Activated T-cell treated with anti-CD3 and anti-CD28 coated beads, Interleukin-2, amount 50 U/mL, for 72 hours (primary cell): ENCODE measurements around the gene PHACTR3. TPM values are rescaled to one million over a fixed set of nuclear protein-coding genes. Genes with fewer than 3 reads are reported as not detected.
"Not testable (repeated sequence)": the region's sequence is repeated elsewhere in the genome, so short reads cannot be mapped to it uniquely, and the experiment has no call there.

ENCODE experiments used
- ATAC-seq, 2 donors: fragments of 150-1000 bp; cut with Tn5 transposase; replicated peaks in 1 of 2; 2 replicates each; pipeline ENCODE4 v1.10.0; 2021; ENCODE audit warnings: moderate library complexity in 2 of 2, mild to moderate bottlenecking in 1 of 2
- DNase-seq, 2 donors: peaks; one replicate each; pipeline ENCODE4 v3.0.0; 2021 to 2022; ENCODE audit warnings: mixed read lengths in 1 of 2
- H3K27ac Mint-ChIP-seq: one replicate; pipeline ENCODE4 v1.8.0; 2022; ENCODE audit warnings: mild to moderate bottlenecking, moderate library complexity, mixed read lengths
- H3K27me3 Mint-ChIP-seq: one replicate; pipeline ENCODE4 v1.8.0; 2022; ENCODE audit warnings: low read depth, mixed read lengths
- H3K36me3 Mint-ChIP-seq, 2 donors: one replicate each; pipeline ENCODE4 v1.8.0; 2022; ENCODE audit warnings: mixed read lengths in 2 of 2, mild to moderate bottlenecking in 1 of 2; ENCODE audit not compliant: insufficient read depth in 2 of 2
- H3K4me1 Mint-ChIP-seq: one replicate; pipeline ENCODE4 v1.8.0; 2022; ENCODE audit warnings: low read depth, mixed read lengths
- H3K4me3 Mint-ChIP-seq, 2 donors: one replicate each; pipeline ENCODE4 v1.8.0; 2022; ENCODE audit warnings: mild to moderate bottlenecking in 2 of 2, mixed read lengths in 2 of 2, moderate library complexity in 2 of 2
- H3K9me3 Mint-ChIP-seq, 2 donors: one replicate each; pipeline ENCODE4 v1.8.0; 2022; ENCODE audit warnings: mixed read lengths in 2 of 2
- total RNA-seq, 2 donors: library from RNA; stranded (reverse); gene quantifications; one replicate each; pipeline ENCODE4 v1.2.3, GENCODE V29; 2022

PHACTR3 gene
- total RNA-seq, 2 donors from 2014 or later: not detected

- Mint-ChIP-seq H3K36me3 (no peaks in the 10 kb centered on the region), H3K4me1 (no peaks in the 10 kb centered on the region), H3K27me3 (peaks cover 36% of the 10 kb centered on the region), H3K27ac (no peak overlapping the region), H3K4me3 (no peak overlapping the region), H3K9me3 (no peaks in the 10 kb centered on the region)
- DNase-seq (no peak), ATAC-seq (no peak)
These were observed 233.5 kb downstream of the PHACTR3 start for GRCh38 chr20:59837623-59838394.

GRCh38 chr20:59839400-59839799 lies 235.1 kb downstream of the PHACTR3 start:
- Mint-ChIP-seq H3K4me3 (no peak overlapping the region), H3K4me1 (no peaks in the 10 kb centered on the region), H3K27ac (no peak overlapping the region), H3K9me3 (no peaks in the 10 kb centered on the region), H3K36me3 (no peaks in the 10 kb centered on the region), H3K27me3 (peaks cover 32% of the 10 kb centered on the region)
- no peak for DNase-seq
- ATAC-seq: no peak

DNA sequence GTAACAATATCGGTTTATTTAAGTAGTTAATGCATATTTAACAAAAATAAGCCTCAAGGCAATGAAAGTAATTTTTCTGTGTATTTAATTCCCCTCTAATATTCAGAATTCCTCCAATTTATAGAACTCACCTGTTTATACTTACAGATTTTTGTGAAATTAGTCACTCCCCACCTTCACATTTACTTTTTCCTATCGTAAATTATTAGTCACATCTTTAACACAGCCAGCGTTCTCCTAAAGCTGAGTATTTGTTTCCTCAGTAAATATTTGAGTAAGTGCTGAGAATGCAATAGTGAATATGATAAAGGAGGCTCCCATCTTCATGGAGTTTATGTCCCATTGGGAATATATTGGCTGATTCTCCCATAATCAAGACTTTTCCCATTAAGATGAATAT lies 241.1 kb downstream of the PHACTR3 start:
- Mint-ChIP-seq H3K27ac (no peak overlapping the region), H3K36me3 (no peaks in the 10 kb centered on the region), H3K4me1 (no peaks in the 10 kb centered on the region), H3K27me3 (no peaks in the 10 kb centered on the region), H3K9me3 (no peaks in the 10 kb centered on the region), H3K4me3 (no peak overlapping the region)
- ATAC-seq: no peak
- DNase-seq: no peak

DNA sequence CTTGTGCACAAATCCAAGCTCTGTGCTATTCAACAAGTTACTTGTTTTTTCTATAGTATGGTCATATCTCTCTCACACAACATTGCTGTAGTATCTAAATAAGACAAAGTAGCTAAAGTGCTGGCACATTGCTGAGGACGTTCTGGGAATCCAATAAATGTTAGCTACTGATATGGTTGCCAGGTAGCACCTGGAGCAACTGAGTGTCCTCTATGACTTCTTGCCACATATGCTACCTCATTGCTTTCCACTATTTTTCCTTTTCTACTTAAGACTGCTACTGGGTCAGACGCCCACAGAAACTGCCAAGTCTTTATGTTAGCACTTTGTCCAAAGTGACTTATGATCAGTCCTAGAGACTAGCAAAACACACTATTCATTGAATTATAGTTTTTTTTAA lies 243.8 kb downstream of the PHACTR3 start:
- ATAC-seq: no peak
- H3K36me3 Mint-ChIP-seq: no peaks in the 10 kb centered on the region
- H3K4me3 Mint-ChIP-seq: no peak overlapping the region
- DNase-seq: no peak
- H3K27me3 Mint-ChIP-seq: no peaks in the 10 kb centered on the region
- H3K9me3 Mint-ChIP-seq: no peaks in the 10 kb centered on the region
- no peaks in the 10 kb centered on the region for H3K4me1 Mint-ChIP-seq
- H3K27ac Mint-ChIP-seq: no peak overlapping the region

DNA sequence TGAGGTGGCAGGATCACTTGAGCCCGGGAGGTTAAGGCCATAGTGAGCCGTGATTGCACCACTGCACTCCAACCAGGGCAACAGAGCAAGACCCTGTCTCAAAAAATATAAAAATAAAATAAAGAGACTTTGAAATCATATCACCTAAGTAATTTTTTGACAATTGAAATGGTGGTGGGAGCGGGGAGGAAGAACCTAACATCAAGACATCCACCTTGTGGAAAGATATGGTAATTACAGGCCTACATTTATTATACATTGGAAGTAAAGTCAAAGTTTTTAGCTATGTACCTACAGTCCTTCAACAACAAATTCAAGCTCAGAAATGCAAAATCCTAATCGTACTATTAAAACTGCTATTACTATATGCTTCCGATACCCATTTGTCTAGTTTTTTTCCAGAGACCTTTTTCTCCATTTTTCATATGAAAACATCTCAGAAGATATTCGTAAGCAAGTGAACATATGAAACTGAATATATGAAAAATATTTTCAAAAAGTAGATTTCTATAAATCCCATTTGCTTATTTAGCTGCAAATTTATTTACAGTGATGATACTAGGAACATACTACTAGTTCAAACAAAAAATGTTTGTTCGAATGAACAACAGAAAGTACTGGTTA lies 245.8 kb downstream of the PHACTR3 start:
- DNase-seq (no peak), ATAC-seq (no peak)
- Mint-ChIP-seq H3K36me3 (no peaks in the 10 kb centered on the region), H3K9me3 (no peaks in the 10 kb centered on the region), H3K27me3 (no peaks in the 10 kb centered on the region), H3K4me1 (no peaks in the 10 kb centered on the region), H3K4me3 (no peak overlapping the region), H3K27ac (no peak overlapping the region)

DNA sequence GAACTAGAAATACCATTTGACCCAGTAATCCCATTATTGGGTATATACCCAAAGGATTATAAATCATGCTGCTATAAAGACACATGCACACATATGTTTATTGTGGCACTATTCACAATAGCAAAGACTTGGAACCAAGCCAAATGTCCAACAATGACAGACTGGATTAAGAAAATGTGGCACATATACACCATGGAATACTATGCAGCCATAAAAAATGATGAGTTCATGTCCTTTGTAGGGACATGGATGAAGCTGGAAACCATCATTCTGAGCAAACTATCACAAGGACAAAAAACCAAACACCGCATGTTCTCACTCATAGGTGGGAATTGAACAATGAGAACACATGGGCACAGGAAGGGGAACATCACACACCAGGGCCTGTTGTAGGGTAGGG lies 252.2 kb downstream of the PHACTR3 start:
- not testable (repeated sequence) for ATAC-seq

DNA sequence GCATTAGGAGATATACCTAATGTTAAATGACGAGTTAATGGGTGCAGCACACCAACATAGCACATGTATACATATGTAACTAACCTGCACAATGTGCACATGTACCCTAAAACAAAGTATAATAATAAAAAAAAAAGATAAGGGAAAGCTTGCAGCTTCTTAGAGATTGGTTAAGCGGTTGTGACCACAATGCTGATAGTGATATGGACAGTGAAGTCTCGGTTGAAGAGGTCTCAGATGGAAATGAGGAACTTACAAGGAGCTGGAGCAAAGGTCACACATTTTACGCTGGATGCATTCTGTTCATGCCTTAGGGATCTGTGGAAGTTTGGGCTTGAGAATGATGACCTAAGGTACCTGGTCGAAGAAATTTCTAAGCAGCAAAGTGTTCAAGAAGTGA lies 252.6 kb downstream of the PHACTR3 start:
- H3K4me1 Mint-ChIP-seq, H3K36me3 Mint-ChIP-seq, H3K4me3 Mint-ChIP-seq, H3K27me3 Mint-ChIP-seq, DNase-seq, H3K9me3 Mint-ChIP-seq, ATAC-seq, H3K27ac Mint-ChIP-seq: not testable (repeated sequence)

More for the DNA sequence above, 252.2 kb downstream of the PHACTR3 start:
- H3K27me3 Mint-ChIP-seq, H3K27ac Mint-ChIP-seq, H3K4me3 Mint-ChIP-seq, DNase-seq, H3K9me3 Mint-ChIP-seq, H3K4me1 Mint-ChIP-seq, H3K36me3 Mint-ChIP-seq: not testable (repeated sequence)

DNA sequence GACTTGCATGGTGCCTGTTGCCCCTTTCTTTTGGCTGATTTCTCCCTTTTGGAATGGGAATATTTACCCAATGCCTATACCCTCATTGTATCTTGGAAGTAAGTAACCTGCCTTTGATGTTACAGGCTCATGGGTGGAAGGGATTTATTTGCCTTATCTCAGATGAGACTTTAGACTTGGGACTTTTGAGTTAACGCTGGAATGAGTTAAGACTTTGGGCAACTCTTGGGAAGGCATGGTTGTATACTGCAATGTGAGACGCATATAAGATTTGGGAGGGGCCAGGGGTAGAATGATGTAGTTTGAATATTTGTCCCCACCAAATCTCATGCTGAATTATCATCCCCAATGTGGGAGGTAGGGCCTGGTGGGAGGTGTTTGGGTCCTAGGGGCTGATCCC lies 253.6 kb downstream of the PHACTR3 start:
- H3K9me3 Mint-ChIP-seq: peaks cover 0 to 1% of the 10 kb centered on the region in 2 donors
- H3K4me1 Mint-ChIP-seq: no peaks in the 10 kb centered on the region
- DNase-seq (no peak), ATAC-seq (no peak)
- no peak overlapping the region for H3K27ac Mint-ChIP-seq
- no peaks in the 10 kb centered on the region for H3K36me3 Mint-ChIP-seq
- no peaks in the 10 kb centered on the region for H3K27me3 Mint-ChIP-seq
- no peak overlapping the region for H3K4me3 Mint-ChIP-seq

DNA sequence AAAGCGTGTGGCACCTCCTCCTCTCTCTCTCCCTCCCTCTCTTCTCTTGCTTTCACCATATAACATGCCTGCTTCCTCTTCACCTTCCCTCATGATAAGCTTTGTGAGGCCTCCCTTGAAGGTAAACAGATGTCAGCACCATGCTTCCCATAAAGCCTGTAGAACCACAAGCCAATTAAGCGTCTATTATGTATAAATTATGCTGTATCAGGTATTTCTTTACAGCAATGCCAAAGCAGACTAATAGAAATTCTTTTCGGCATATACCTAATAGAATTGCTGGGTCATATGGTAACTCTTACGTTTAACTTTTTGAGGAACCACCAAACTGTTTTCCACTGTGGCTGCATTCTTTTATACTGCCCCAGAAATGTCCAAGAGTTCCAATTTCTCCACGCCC lies 254.1 kb downstream of the PHACTR3 start:
- H3K27me3 Mint-ChIP-seq: no peaks in the 10 kb centered on the region
- H3K4me1 Mint-ChIP-seq: no peaks in the 10 kb centered on the region
- H3K36me3 Mint-ChIP-seq: no peaks in the 10 kb centered on the region
- no peak for DNase-seq
- no peak overlapping the region for H3K27ac Mint-ChIP-seq
- H3K9me3 Mint-ChIP-seq: peaks cover 0 to 1% of the 10 kb centered on the region in 2 donors
- no peak overlapping the region for H3K4me3 Mint-ChIP-seq
- no peak for ATAC-seq

GRCh38 chr20:59861401-59861800 lies 257.1 kb downstream of the PHACTR3 start:
- DNase-seq (no peak), ATAC-seq (no peak)
- Mint-ChIP-seq H3K9me3 (no peaks in the 10 kb centered on the region), H3K27me3 (no peaks in the 10 kb centered on the region), H3K27ac (no peak overlapping the region), H3K4me1 (no peaks in the 10 kb centered on the region), H3K36me3 (no peaks in the 10 kb centered on the region), H3K4me3 (no peak overlapping the region)

- no peaks in the 10 kb centered on the region for H3K27me3 Mint-ChIP-seq
These were observed 258.7 kb downstream of the PHACTR3 start for GRCh38 chr20:59863058-59863457.

DNA sequence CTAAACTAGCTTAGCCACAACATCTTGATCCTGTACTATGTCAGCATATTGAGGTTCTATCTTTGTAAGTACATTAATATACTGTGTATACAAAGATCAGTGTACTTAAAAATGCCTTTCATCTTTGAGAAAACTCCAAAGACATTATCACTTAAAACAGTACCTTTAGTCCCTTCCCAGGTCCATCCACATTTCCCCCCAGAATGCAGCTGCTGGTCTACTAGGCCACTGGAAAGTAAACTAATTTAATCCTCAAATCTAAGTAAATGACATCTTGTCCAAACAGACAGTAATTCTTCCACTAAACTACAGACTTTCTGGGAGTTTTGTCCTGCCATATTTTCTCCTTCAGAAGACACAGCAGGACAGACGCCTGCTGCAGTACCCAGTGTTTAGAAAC lies 260.4 kb downstream of the PHACTR3 start:
- no peak for ATAC-seq
- no peak overlapping the region for H3K4me3 Mint-ChIP-seq
- no peaks in the 10 kb centered on the region for H3K36me3 Mint-ChIP-seq
- no peaks in the 10 kb centered on the region for H3K4me1 Mint-ChIP-seq
- H3K27ac Mint-ChIP-seq: no peak overlapping the region
- no peaks in the 10 kb centered on the region for H3K27me3 Mint-ChIP-seq
- H3K9me3 Mint-ChIP-seq: no peaks in the 10 kb centered on the region
- no peak for DNase-seq

More at GRCh38 chr20:59863058-59863457, 258.7 kb downstream of the PHACTR3 start:
- ATAC-seq (no peak), DNase-seq (no peak)
- no peak overlapping the region for H3K4me3 Mint-ChIP-seq
- H3K4me1 Mint-ChIP-seq: no peaks in the 10 kb centered on the region
- H3K27ac Mint-ChIP-seq: no peak overlapping the region
- no peaks in the 10 kb centered on the region for H3K36me3 Mint-ChIP-seq
- no peaks in the 10 kb centered on the region for H3K9me3 Mint-ChIP-seq

DNA sequence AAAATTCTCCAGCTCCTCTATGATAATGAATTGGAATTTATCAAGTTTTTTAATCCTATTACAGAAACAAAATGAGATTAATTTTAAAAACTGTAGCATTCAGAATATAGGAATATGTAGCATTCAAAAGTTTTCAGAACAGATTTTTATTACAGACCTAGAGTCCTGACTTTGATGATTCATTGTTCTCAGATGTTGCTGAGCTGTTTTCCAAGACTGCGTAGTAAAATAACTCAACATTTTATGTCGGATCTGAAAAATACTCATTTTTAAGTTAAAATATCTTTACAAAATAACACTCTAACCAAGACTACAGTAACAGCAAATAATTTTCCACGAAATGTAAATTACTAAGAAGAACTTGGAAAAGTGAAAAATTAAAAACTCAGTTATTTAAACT lies 262.0 kb downstream of the PHACTR3 start:
- H3K36me3 Mint-ChIP-seq: no peaks in the 10 kb centered on the region
- no peaks in the 10 kb centered on the region for H3K9me3 Mint-ChIP-seq
- no peak overlapping the region for H3K27ac Mint-ChIP-seq
- H3K27me3 Mint-ChIP-seq: no peaks in the 10 kb centered on the region
- no peak overlapping the region for H3K4me3 Mint-ChIP-seq
- DNase-seq (no peak), ATAC-seq (no peak)
- H3K4me1 Mint-ChIP-seq: no peaks in the 10 kb centered on the region

- no peaks in the 10 kb centered on the region for H3K36me3 Mint-ChIP-seq
- ATAC-seq (no peak), DNase-seq (no peak)
- H3K27me3 Mint-ChIP-seq: no peaks in the 10 kb centered on the region
- H3K4me1 Mint-ChIP-seq: no peaks in the 10 kb centered on the region
- no peak overlapping the region for H3K4me3 Mint-ChIP-seq
- H3K27ac Mint-ChIP-seq: no peak overlapping the region
- H3K9me3 Mint-ChIP-seq: no peaks in the 10 kb centered on the region
These were observed 266.8 kb downstream of the PHACTR3 start for GRCh38 chr20:59871096-59871495.
